Activated CD8-positive, alpha-beta memory T cell treated with anti-CD3 and anti-CD28 coated beads, Interleukin-2, amount 50 U/mL, for 48 hours (primary cell): ENCODE measurements around the gene IRF6.

ENCODE experiments used
- DNase-seq: peaks from one replicate; pipeline ENCODE4 v3.0.0-alpha.2; 2020

The IRF6 gene

GRCh38 chr1:209805875-209806760 is at the start of gene IRF6:
Gene IRF6, minus strand, starts transcription at chr1:209806142. Its CDS starts 4,729 bp downstream, at chr1:209801413.
- DNase-seq = peak; percentile 83

GRCh38 chr1:209855623-209856022 is 49.7 kb upstream of the IRF6 start:
- DNase-seq = no peak

GRCh38 chr1:209855006-209855405 is 49.1 kb upstream of the IRF6 start:
- no peak for DNase-seq

- DNase-seq = no peak
Observed at GRCh38 chr1:209854196-209854595, 48.3 kb upstream of the IRF6 start.

GRCh38 chr1:209853676-209854075 is 47.7 kb upstream of the IRF6 start:
- DNase-seq = no peak

GRCh38 chr1:209850342-209850979 is 44.5 kb upstream of the IRF6 start:
- no peak for DNase-seq

- DNase-seq = no peak
Observed at GRCh38 chr1:209849388-209849787, 43.4 kb upstream of the IRF6 start.

GRCh38 chr1:209845408-209845725 is 39.4 kb upstream of the IRF6 start:
- no peak for DNase-seq

- DNase-seq = no peak
Observed at GRCh38 chr1:209844695-209845407, 38.9 kb upstream of the IRF6 start.

- no peak for DNase-seq
Observed at GRCh38 chr1:209840611-209841010, 34.7 kb upstream of the IRF6 start.

- no peak for DNase-seq
Observed at GRCh38 chr1:209839875-209840546, 34.1 kb upstream of the IRF6 start.

- no peak for DNase-seq
Observed at GRCh38 chr1:209838537-209838936, 32.6 kb upstream of the IRF6 start.

- DNase-seq = no peak
Observed at GRCh38 chr1:209837671-209838070, 31.7 kb upstream of the IRF6 start.

GRCh38 chr1:209835782-209836298 is 29.9 kb upstream of the IRF6 start:
- DNase-seq = no peak

GRCh38 chr1:209831615-209832014 is 25.7 kb upstream of the IRF6 start:
- no peak for DNase-seq

- no peak for DNase-seq
Observed at GRCh38 chr1:209830722-209831121, 24.8 kb upstream of the IRF6 start.

GRCh38 chr1:209829716-209830115 is 23.8 kb upstream of the IRF6 start:
- DNase-seq = no peak

- DNase-seq = peak; percentile 91
Observed at GRCh38 chr1:209827384-209828262, 21.7 kb upstream of the IRF6 start, which contains the start of gene UTP25. Gene UTP25, plus strand, starts transcription at chr1:209827972. Its CDS starts 92 bp downstream, at chr1:209828064.

GRCh38 chr1:209825591-209826434 is 19.9 kb upstream of the IRF6 start:
- no peak for DNase-seq

- DNase-seq = no peak
Observed at GRCh38 chr1:209823143-209824041, 17.4 kb upstream of the IRF6 start.
